Left lung (tissue), 10 donors: Measurements from ENCODE around the gene FKBP8. TPM values are rescaled to one million over a fixed set of nuclear protein-coding genes. Genes with fewer than 3 reads are reported as not detected.
A peak's percentile ranks its signal among the peaks of the same experiment; 100 is the strongest.
"Not testable (repeated sequence)": the region's sequence is repeated elsewhere in the genome, so short reads cannot be mapped to it uniquely, and the experiment has no call there.

Experiments
- ATAC-seq: fragments of 200-7000 bp; cut with Tn5 transposase; one replicate; pipeline ENCODE4 v1.9.1; 2020; ENCODE audit warnings: moderate library complexity
- DNase-seq, 4 donors: peaks; one replicate each; pipeline ENCODE4 v3.0.0-alpha.2; 2013 to 2020
- H3K27ac ChIP-seq, 2 donors: fragments of 200-600 bp; sonication (generic) in 1 of 2; one replicate each; pipeline versions ENCODE4 v1.5.0 to v1.8.0; 2020 to 2021
- H3K27me3 ChIP-seq, 2 donors: fragments of 200-600 bp; sonication (generic) in 1 of 2; one replicate each; pipeline versions ENCODE4 v1.5.0 to v1.8.0; 2020 to 2021
- H3K36me3 ChIP-seq, 2 donors: fragments of 200-600 bp; sonication (generic) in 1 of 2; one replicate each; pipeline versions ENCODE4 v1.5.0 to v1.8.0; 2020 to 2021
- H3K4me1 ChIP-seq, 2 donors: fragments of 200-600 bp; one replicate each; pipeline ENCODE4 v1.8.0; 2021
- H3K4me3 ChIP-seq, 2 donors: fragments of 200-600 bp; sonication (generic) in 1 of 2; one replicate each; pipeline versions ENCODE4 v1.5.0 to v1.8.0; 2020 to 2021; ENCODE audit warnings: mild to moderate bottlenecking in 1 of 2
- H3K9me3 ChIP-seq, 2 donors: fragments of 200-600 bp; sonication (generic) in 1 of 2; one replicate each; pipeline versions ENCODE4 v1.5.0 to v1.8.0; 2020 to 2021
- CTCF ChIP-seq, 2 donors: fragments of 200-600 bp; sonication (generic) in 1 of 2; IDR thresholded peaks; one replicate each; pipeline versions ENCODE4 v1.5.0 to v1.8.0; 2021; ENCODE audit warnings: antibody characterized with exemption in 2 of 2
- intact Hi-C, 2 donors: fragments of 100-400 bp; cut with DNase I; formaldehyde crosslinking; loops; one replicate each; pipeline versions ENCODE4 v1.11.2 to v1.14.2; 2022
- polyA plus RNA-seq, 6 donors: library from polyadenylated mRNA; unstranded; fragments of 120-200 nt; gene quantifications; one replicate each; pipeline ENCODE4 v1.2.1, GENCODE V29; 2013; ENCODE audit not compliant: insufficient read length in 6 of 6
- total RNA-seq, 2 donors: library from RNA; stranded (reverse); fragmentation: NEBNext Ultra II Directional; extraction: Animal tissue kit (Norgen Biotek cat#: 25700); gene quantifications; one replicate each; pipeline ENCODE4 v1.2.1, GENCODE V29; 2021
- donor health status: DM: no; HTN: yes; CAD: no.
- donor health status: DM: no; HTN: no; CAD: no.

The FKBP8 gene
- total and polyA plus RNA-seq, 8 donors: 176 to 232 (median 214) TPM

GRCh38 chr19:18543814-18544475, 572 bp upstream of the FKBP8 start:
- H3K27me3 ChIP-seq: no peaks in the 10 kb centered on the region
- peak in 2 of 4 donors; percentile 80 to 86 for DNase-seq
- no peaks in the 10 kb centered on the region for H3K9me3 ChIP-seq
- peaks cover 0 to 28% of the 10 kb centered on the region in 2 donors for H3K36me3 ChIP-seq
- H3K4me1 ChIP-seq: peaks cover 0 to 27% of the 10 kb centered on the region in 2 donors
- intact Hi-C loops: no loop called here
- peak; percentile 87 for ATAC-seq
- H3K27ac ChIP-seq: peak overlapping the region; percentile 79 to 89
- H3K4me3 ChIP-seq: peak overlapping the region; percentile 31 to 49
- no peak for TF ChIP-seq CTCF (IDR thresholded peaks at IDR 0.05)

GRCh38 chr19:18541992-18542940, 1.1 kb downstream of the FKBP8 start:
- intact Hi-C loops: no loop called here

GRCh38 chr19:18541258-18541991, 1.9 kb downstream of the FKBP8 start:
- no peak overlapping the region for H3K27ac ChIP-seq

More at GRCh38 chr19:18541992-18542940, 1.1 kb downstream of the FKBP8 start:
- H3K27ac ChIP-seq: peak overlapping the region; percentile 79 to 89
- TF ChIP-seq CTCF (IDR thresholded peaks at IDR 0.05): no peak
- peak overlapping the region; percentile 31 to 49 for H3K4me3 ChIP-seq
- H3K27me3 ChIP-seq: no peaks in the 10 kb centered on the region
- H3K9me3 ChIP-seq: no peaks in the 10 kb centered on the region
- DNase-seq (peak in 1 of 4 donors; percentile 6), ATAC-seq (no peak)
- H3K36me3 ChIP-seq: peaks cover 0 to 45% of the 10 kb centered on the region in 2 donors
- H3K4me1 ChIP-seq: peaks cover 0 to 27% of the 10 kb centered on the region in 2 donors

GRCh38 chr19:18540200-18540599, 3.2 kb downstream of the FKBP8 start:
- intact Hi-C loops, H3K27ac ChIP-seq, ATAC-seq, H3K27me3 ChIP-seq, DNase-seq, H3K4me3 ChIP-seq, H3K9me3 ChIP-seq: not testable (repeated sequence)
- H3K36me3 ChIP-seq: peaks cover 0 to 65% of the 10 kb centered on the region in 2 donors
- peaks cover 0 to 27% of the 10 kb centered on the region in 2 donors for H3K4me1 ChIP-seq

More at GRCh38 chr19:18541258-18541991, 1.9 kb downstream of the FKBP8 start:
- Histone ChIP-seq H3K4me1 (peaks cover 0 to 27% of the 10 kb centered on the region in 2 donors), H3K4me3 (no peak overlapping the region), H3K27me3 (no peaks in the 10 kb centered on the region), H3K9me3 (no peaks in the 10 kb centered on the region), H3K36me3 (peaks cover 0 to 53% of the 10 kb centered on the region in 2 donors)
- intact Hi-C loops: no loop called here
- TF ChIP-seq CTCF (IDR thresholded peaks at IDR 0.05): no peak
- no peak for DNase-seq
- ATAC-seq: no peak

- no peak for TF ChIP-seq CTCF (IDR thresholded peaks at IDR 0.05)
- H3K4me3 ChIP-seq: no peak overlapping the region
Observed at GRCh38 chr19:18539372-18539771, 4.0 kb downstream of the FKBP8 start.

More at GRCh38 chr19:18539372-18539771, 4.0 kb downstream of the FKBP8 start:
- ATAC-seq (no peak), DNase-seq (no peak)
- Histone ChIP-seq H3K4me1 (peaks cover 0 to 23% of the 10 kb centered on the region in 2 donors), H3K27ac (no peak overlapping the region), H3K9me3 (no peaks in the 10 kb centered on the region), H3K27me3 (no peaks in the 10 kb centered on the region), H3K36me3 (peaks cover 0 to 74% of the 10 kb centered on the region in 2 donors)
- intact Hi-C loops: no loop called here
